MCF 10A (cell line): ENCODE data around the gene ZNF655. TPM values are rescaled to one million over a fixed set of nuclear protein-coding genes. Genes with fewer than 3 reads are reported as not detected.

Source experiments
- Bru-seq: library from RNA; stranded (reverse); fragments of 400-500 nt; gene quantifications from one replicate; lab custom pipeline; 2021; lab: Mats Ljungman, UMichigan
- BruChase-seq, 2 experiments: library from RNA; stranded (reverse); fragments of 400-500 nt; gene quantifications; one replicate each; lab custom pipeline; 2021; lab: Mats Ljungman, UMichigan
- BruUV-seq: library from RNA; stranded (reverse); fragments of 400-500 nt; replicated peaks from 2 replicates; lab custom pipeline; 2021; lab: Mats Ljungman, UMichigan
- CTCF ChIA-PET: fragments of 300-600 bp; sonication (Branson Sonifier 250); formaldehyde crosslinking; extraction: SDS; loops from one replicate; lab custom pipeline; 2021; ENCODE audit warnings: antibody characterized with exemption, inconsistent platforms; lab: Yijun Ruan, JAX
- POLR2A ChIA-PET: fragments of 300-600, 350-650 bp; sonication (Branson Sonifier 250); formaldehyde crosslinking; extraction: SDS; loops from one replicate; lab custom pipeline; 2020; ENCODE audit warnings: antibody characterized with exemption, inconsistent platforms; lab: Yijun Ruan, JAX
- DNase-seq: peaks from one replicate; pipeline ENCODE4 v3.0.0-alpha.2; 2018; ENCODE audit not compliant: unreplicated experiment
- H3K27ac Mint-ChIP-seq: one replicate; pipeline ENCODE4 v1.8.0; 2022; ENCODE audit warnings: mild to moderate bottlenecking, low read depth, mixed read lengths; ENCODE audit not compliant: unreplicated experiment
- H3K27me3 Mint-ChIP-seq: one replicate; pipeline ENCODE4 v1.8.0; 2022; ENCODE audit warnings: mixed read lengths; ENCODE audit not compliant: insufficient read depth, unreplicated experiment
- H3K36me3 Mint-ChIP-seq: one replicate; pipeline ENCODE4 v1.8.0; 2022; ENCODE audit warnings: mild to moderate bottlenecking, moderate library complexity, mixed read lengths; ENCODE audit not compliant: insufficient read depth, unreplicated experiment
- H3K4me1 Mint-ChIP-seq: one replicate; pipeline ENCODE4 v1.8.0; 2022; ENCODE audit warnings: mixed read lengths; ENCODE audit not compliant: insufficient read depth, unreplicated experiment
- H3K4me3 Mint-ChIP-seq: one replicate; pipeline ENCODE4 v1.8.0; 2022; ENCODE audit warnings: mild to moderate bottlenecking, moderate library complexity, mixed read lengths; ENCODE audit not compliant: unreplicated experiment
- H3K9me3 Mint-ChIP-seq: one replicate; pipeline ENCODE4 v1.8.0; 2022; ENCODE audit warnings: mixed read lengths; ENCODE audit not compliant: unreplicated experiment
- CTCF ChIP-seq: fragments of 200-600 bp; IDR thresholded peaks from one replicate; pipeline ENCODE4 v1.8.0; 2022; ENCODE audit warnings: antibody characterized with exemption, mild to moderate bottlenecking; ENCODE audit not compliant: unreplicated experiment
- intact Hi-C: fragments of 100-400 bp; cut with micrococcal nuclease; formaldehyde crosslinking; loops from 2 replicates; pipeline ENCODE4 v1.14.1; 2022
- long read RNA-seq: library from polyadenylated mRNA; stranded (forward); transcript quantifications from one replicate; pipeline ENCODE4 v2.0.0, GENCODE V29; 2022
- total RNA-seq: library from RNA; stranded (reverse); gene quantifications from 2 replicates; pipeline ENCODE4 v1.2.3, GENCODE V29; 2022

Gene ZNF655
- 85.2 and 89.9 TPM in 2 replicates for total RNA-seq
- Bru-seq, nascent RNA: percentile 98 among the genes with signal in this experiment
- percentile 99 among the genes with signal in this experiment for BruChase-seq, experiment 1, labeled RNA remaining after a 6-hour chase
- BruChase-seq, experiment 2, labeled RNA remaining after a 2-hour chase: percentile 100 among the genes with signal in this experiment
- long read RNA-seq, full-length matches to known transcripts: 56 of 104 reads
- long read RNA-seq, partial matches to known transcripts: 6 of 104 reads
- long read RNA-seq, other reads (novel, unspliced or antisense): 42 of 104 reads

- ChIA-PET CTCF (interaction anchor here (0.6 to 1.3 kb wide), 3 partner anchors 35 to 306 kb away, joined by 3 to 6 read pairs (median 3); no protein-coding TSS in a partner anchor), POLR2A (interaction anchor here (0.6 to 5.0 kb wide), 37 partner anchors 9 to 1308 kb away, joined by 3 to 55 read pairs (median 5); partner anchors contain the start of genes AP4M1, ATP5MF, BUD31 and CYP3A43)
- peaks cover 33% of the 10 kb centered on the region for H3K4me1 Mint-ChIP-seq
- no peak for TF ChIP-seq CTCF
- H3K9me3 Mint-ChIP-seq: no peaks in the 10 kb centered on the region
- peak; percentile 85 for DNase-seq
- peak within 1 kb of the TSS; percentile 85 for H3K4me3 Mint-ChIP-seq
- H3K27me3 Mint-ChIP-seq: no peaks in the 10 kb centered on the region
- peak within 1 kb of the TSS; percentile 86 for H3K27ac Mint-ChIP-seq
- BruUV-seq: no TSS peak
- peaks cover 44% of the 10 kb centered on the region for H3K36me3 Mint-ChIP-seq
- intact Hi-C loops: loop anchor here (1.0 to 2.0 kb wide), 2 partner anchors 54 to 58 kb away; partner anchors contain the start of genes ZKSCAN5 and ZSCAN25
These were observed at the start of gene ZNF655 for GRCh38 chr7:99558306-99559174. Gene ZNF655, plus strand, starts transcription at chr7:99558642. Its CDS starts 1,918 bp downstream, at chr7:99560560.

- no peaks in the 10 kb centered on the region for H3K4me1 Mint-ChIP-seq
- H3K27me3 Mint-ChIP-seq: no peaks in the 10 kb centered on the region
- ChIA-PET POLR2A (interaction anchor here (2.3 kb wide), 1 partner anchor 9 kb away, joined by 9 read pairs; the partner anchor contains the start of gene ZKSCAN5), CTCF (interaction anchor here (0.8 to 1.2 kb wide), 3 partner anchors 12 to 26 kb away, joined by 3 to 4 read pairs (median 3); no protein-coding TSS in a partner anchor)
- peaks cover 72% of the 10 kb centered on the region for H3K36me3 Mint-ChIP-seq
- H3K4me3 Mint-ChIP-seq: no peak overlapping the region
- no peak for TF ChIP-seq CTCF
- H3K9me3 Mint-ChIP-seq: no peaks in the 10 kb centered on the region
- no TSS peak for BruUV-seq
- no peak overlapping the region for H3K27ac Mint-ChIP-seq
- intact Hi-C loops: no loop called here
- DNase-seq: no peak
These were observed 44.4 kb upstream of the ZNF655 start for GRCh38 chr7:99514050-99514449.

- no TSS peak for BruUV-seq
- Mint-ChIP-seq H3K4me1 (no peaks in the 10 kb centered on the region), H3K9me3 (peaks cover 7% of the 10 kb centered on the region), H3K27me3 (no peaks in the 10 kb centered on the region), H3K27ac (no peak overlapping the region), H3K36me3 (peaks cover 82% of the 10 kb centered on the region), H3K4me3 (no peak overlapping the region)
- no peak for DNase-seq
- intact Hi-C loops: no loop called here
- no peak for TF ChIP-seq CTCF
- ChIA-PET POLR2A (interaction anchor here (0.6 to 1.5 kb wide), 5 partner anchors 16 to 311 kb away, joined by 3 to 4 read pairs (median 4); partner anchors contain the start of gene FAM200A), CTCF (interaction anchor here (0.7 to 1.5 kb wide), 4 partner anchors 18 to 398 kb away, joined by 3 to 7 read pairs (median 4); partner anchors contain the start of gene TRIM4)
These were observed 37.0 kb upstream of the ZNF655 start for GRCh38 chr7:99521399-99521798.
